ENCODE data around the gene NXN. TPM values are rescaled to one million over a fixed set of nuclear protein-coding genes. Genes with fewer than 3 reads are reported as not detected.

NXN gene
- total RNA-seq, 1 experiment from 2014 or later, result 57.3 TPM

DNA sequence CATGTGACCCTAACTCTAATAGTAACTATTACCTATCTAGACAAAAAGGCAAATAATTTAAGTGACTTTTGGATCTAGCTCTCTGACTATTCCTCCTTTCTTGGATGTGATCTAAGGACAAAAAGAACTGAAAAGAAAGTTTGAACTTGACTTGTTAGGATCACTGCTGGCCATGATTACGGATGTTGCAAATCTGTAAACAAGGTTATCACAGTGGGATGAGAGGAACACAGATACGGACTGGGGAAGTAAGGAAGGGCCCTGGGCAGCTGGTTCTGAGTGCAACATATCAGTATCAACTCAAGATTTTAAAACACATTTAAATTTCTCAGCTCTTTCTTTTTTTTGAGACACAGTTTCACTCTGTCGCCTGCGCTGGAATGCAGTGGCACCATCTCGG is 118.8 kb downstream of the NXN start:
- ChIA-PET POLR2A (interaction anchor here (0.6 kb wide), 1 partner anchor 52 kb away, joined by 3 read pairs; no protein-coding TSS in a partner anchor), CTCF (interaction anchor here (2.0 kb wide), 1 partner anchor 120 kb away, joined by 10 read pairs; no protein-coding TSS in a partner anchor)
- no peaks in the 10 kb centered on the region for H3K4me1 Mint-ChIP-seq (ENCODE audit: insufficient read depth, unreplicated experiment)
- BruUV-seq (replicated peaks), result no TSS peak
- H3K27me3 Mint-ChIP-seq (ENCODE audit: insufficient read depth, unreplicated experiment), result no peaks in the 10 kb centered on the region
- no peak overlapping the region for H3K27ac Mint-ChIP-seq (ENCODE audit: low read depth, unreplicated experiment)
- intact Hi-C loops (cut with micrococcal nuclease), result no loop called here
- H3K9me3 Mint-ChIP-seq (ENCODE audit: unreplicated experiment), result no peaks in the 10 kb centered on the region
- H3K4me3 Mint-ChIP-seq (ENCODE audit: unreplicated experiment), result no peak overlapping the region
- no peak for DNase-seq (ENCODE audit: unreplicated experiment)
- H3K36me3 Mint-ChIP-seq (ENCODE audit: insufficient read depth, unreplicated experiment), result peaks cover 11% of the 10 kb centered on the region
- TF ChIP-seq, protein P1, sequence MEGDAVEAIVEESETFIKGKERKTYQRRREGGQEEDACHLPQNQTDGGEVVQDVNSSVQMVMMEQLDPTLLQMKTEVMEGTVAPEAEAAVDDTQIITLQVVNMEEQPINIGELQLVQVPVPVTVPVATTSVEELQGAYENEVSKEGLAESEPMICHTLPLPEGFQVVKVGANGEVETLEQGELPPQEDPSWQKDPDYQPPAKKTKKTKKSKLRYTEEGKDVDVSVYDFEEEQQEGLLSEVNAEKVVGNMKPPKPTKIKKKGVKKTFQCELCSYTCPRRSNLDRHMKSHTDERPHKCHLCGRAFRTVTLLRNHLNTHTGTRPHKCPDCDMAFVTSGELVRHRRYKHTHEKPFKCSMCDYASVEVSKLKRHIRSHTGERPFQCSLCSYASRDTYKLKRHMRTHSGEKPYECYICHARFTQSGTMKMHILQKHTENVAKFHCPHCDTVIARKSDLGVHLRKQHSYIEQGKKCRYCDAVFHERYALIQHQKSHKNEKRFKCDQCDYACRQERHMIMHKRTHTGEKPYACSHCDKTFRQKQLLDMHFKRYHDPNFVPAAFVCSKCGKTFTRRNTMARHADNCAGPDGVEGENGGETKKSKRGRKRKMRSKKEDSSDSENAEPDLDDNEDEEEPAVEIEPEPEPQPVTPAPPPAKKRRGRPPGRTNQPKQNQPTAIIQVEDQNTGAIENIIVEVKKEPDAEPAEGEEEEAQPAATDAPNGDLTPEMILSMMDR (IDR thresholded peaks at IDR 0.05; ENCODE audit: unreplicated experiment), result no peak

DNA sequence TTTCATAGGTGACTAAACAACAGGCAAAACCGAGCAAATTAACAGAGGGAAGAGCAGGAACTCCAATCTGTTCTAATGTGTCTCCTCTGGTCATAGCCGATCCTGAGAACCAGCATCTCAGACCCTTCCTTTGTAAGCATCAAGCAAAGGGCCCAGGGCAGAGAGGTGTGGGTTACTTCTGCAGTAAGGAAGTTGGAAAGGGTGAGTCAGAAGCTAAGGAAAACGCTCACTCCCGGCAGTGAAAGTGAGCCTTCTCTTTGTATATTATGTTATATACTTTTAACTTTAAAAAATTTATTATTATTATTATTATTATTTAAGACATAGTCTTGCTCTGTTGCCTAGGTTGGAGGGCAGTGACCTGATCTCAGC is 119.8 kb downstream of the NXN start:
- H3K4me3 Mint-ChIP-seq (ENCODE audit: unreplicated experiment), result no peak overlapping the region
- intact Hi-C loops (cut with micrococcal nuclease), result no loop called here
- ChIA-PET CTCF (interaction anchor here (1.2 kb wide), 1 partner anchor 67 kb away, joined by 3 read pairs; no protein-coding TSS in a partner anchor), POLR2A (no interaction called here)
- TF ChIP-seq, protein P1 (IDR thresholded peaks at IDR 0.05; ENCODE audit: unreplicated experiment), result no peak
- no peak for DNase-seq (ENCODE audit: unreplicated experiment)
- H3K27me3 Mint-ChIP-seq (ENCODE audit: insufficient read depth, unreplicated experiment), result no peaks in the 10 kb centered on the region
- H3K36me3 Mint-ChIP-seq (ENCODE audit: insufficient read depth, unreplicated experiment), result peaks cover 11% of the 10 kb centered on the region
- H3K27ac Mint-ChIP-seq (ENCODE audit: low read depth, unreplicated experiment), result no peak overlapping the region
- no peaks in the 10 kb centered on the region for H3K4me1 Mint-ChIP-seq (ENCODE audit: insufficient read depth, unreplicated experiment)
- no peaks in the 10 kb centered on the region for H3K9me3 Mint-ChIP-seq (ENCODE audit: unreplicated experiment)
- no TSS peak for BruUV-seq (replicated peaks)

DNA sequence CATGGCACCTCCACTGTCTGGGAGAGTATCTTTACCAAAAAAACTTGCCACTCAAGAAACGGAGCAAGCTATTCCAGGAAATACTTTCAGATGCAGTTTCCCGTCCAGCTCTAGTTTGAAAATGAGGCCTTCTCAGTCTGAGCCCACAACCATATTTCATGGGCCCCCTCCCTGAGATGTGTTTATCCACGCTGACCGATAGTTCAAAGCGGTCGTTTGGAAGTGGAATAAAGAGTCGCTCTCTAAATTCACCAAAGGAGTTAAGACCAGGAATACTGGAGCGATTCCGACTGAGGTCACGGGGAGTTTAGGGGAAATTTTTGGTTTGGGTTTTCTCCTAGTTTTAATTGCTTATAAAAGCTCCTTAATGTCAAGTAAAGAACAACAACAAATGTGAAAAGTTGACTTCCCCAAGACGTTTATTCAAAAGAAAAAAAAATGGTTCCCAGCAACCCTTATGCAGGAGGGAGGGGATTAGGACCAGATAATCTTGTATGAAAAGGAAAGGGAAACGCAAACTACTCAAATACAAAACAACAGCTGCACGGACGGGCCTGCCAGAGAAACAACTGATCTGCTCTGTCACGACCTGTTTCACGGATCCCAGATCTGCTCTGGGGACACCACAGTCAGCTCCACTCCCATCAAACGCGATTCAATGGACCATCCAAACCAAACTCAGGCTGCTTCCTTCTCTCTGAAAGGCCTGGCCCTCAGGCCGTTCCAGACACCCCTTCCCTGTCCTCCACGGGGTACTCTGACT is 120.3 kb downstream of the NXN start:
- Mint-ChIP-seq H3K27ac (ENCODE audit: low read depth, unreplicated experiment) (no peak overlapping the region), H3K4me3 (ENCODE audit: unreplicated experiment) (no peak overlapping the region), H3K36me3 (ENCODE audit: insufficient read depth, unreplicated experiment) (peaks cover 6% of the 10 kb centered on the region), H3K9me3 (ENCODE audit: unreplicated experiment) (no peaks in the 10 kb centered on the region), H3K27me3 (ENCODE audit: insufficient read depth, unreplicated experiment) (no peaks in the 10 kb centered on the region), H3K4me1 (ENCODE audit: insufficient read depth, unreplicated experiment) (no peaks in the 10 kb centered on the region)
- POLR2A ChIA-PET, result no interaction called here
- no peak for DNase-seq (ENCODE audit: unreplicated experiment)
- CTCF ChIA-PET, result interaction anchor here (1.2 kb wide), 1 partner anchor 68 kb away, joined by 3 read pairs; no protein-coding TSS in a partner anchor
- TF ChIP-seq, protein P1 (IDR thresholded peaks at IDR 0.05; ENCODE audit: unreplicated experiment), result no peak
- intact Hi-C loops (cut with micrococcal nuclease), result no loop called here
- BruUV-seq (replicated peaks), result no TSS peak

DNA sequence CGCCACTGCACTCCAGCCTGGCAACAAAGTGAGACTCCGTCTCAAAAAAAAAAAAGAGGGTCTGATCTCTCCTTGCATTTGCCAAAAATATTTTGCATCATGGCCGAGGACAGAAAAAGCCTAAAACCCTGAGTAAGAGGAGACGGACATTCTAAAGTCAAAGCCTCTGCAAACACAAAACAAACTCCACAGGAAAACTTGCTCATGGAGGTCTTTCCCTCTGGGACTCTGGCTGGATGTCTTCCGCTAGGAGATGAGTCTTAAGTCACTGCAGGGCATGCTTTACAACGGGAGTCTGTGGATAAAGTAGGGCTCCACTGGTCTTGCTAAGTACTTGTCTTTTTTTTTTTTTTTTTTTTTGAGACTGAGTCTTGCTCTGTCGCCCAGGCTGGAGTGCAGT is 123.4 kb downstream of the NXN start:
- no peak overlapping the region for H3K4me3 Mint-ChIP-seq (ENCODE audit: unreplicated experiment)
- H3K36me3 Mint-ChIP-seq (ENCODE audit: insufficient read depth, unreplicated experiment), result no peaks in the 10 kb centered on the region
- no peak for DNase-seq (ENCODE audit: unreplicated experiment)
- ChIA-PET POLR2A (no interaction called here), CTCF (interaction anchor here (1.3 kb wide), 1 partner anchor 15 kb away, joined by 3 read pairs; no protein-coding TSS in a partner anchor)
- no peaks in the 10 kb centered on the region for H3K9me3 Mint-ChIP-seq (ENCODE audit: unreplicated experiment)
- H3K4me1 Mint-ChIP-seq (ENCODE audit: insufficient read depth, unreplicated experiment), result no peaks in the 10 kb centered on the region
- no peak overlapping the region for H3K27ac Mint-ChIP-seq (ENCODE audit: low read depth, unreplicated experiment)
- intact Hi-C loops (cut with micrococcal nuclease), result no loop called here
- TF ChIP-seq, protein P1 (IDR thresholded peaks at IDR 0.05; ENCODE audit: unreplicated experiment), result no peak
- H3K27me3 Mint-ChIP-seq (ENCODE audit: insufficient read depth, unreplicated experiment), result no peaks in the 10 kb centered on the region
- no TSS peak for BruUV-seq (replicated peaks)
